ENCODE measurements around the gene B3GNT7.

DNA sequence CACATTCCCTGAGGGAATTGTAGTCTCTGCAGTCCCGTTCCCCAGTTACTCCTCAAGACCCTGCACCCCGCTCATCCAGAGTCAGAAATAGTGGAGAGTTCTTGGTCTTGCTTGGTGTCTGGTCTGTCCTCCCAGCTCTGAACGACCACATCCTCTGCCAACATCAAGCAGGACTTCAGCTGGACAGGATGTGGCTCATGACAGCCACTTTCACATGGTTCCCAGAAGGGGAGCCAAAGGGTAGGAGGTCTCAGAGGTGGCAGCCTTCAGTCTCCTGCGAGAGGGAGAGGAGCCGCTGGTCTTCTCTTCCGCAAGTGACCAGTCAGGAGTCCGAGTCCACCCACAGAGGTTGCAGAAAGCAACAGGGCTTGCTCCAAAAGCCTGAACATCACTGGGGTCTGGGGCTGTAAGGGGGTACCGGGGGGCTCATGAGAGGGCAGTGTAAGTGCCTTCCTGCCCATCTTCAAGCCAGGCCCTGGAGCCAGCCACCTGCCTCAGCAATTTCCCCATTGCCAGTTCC, 29.8 kb downstream of the B3GNT7 start:
- TF ChIP-seq CTCF (IDR thresholded peaks at IDR 0.05), result no peak
- no peak for TF ChIP-seq POLR2A (IDR thresholded peaks at IDR 0.05)
